Thyroid gland (tissue), 4 donors: ENCODE results near the gene ACP5. TPM values are rescaled to one million over a fixed set of nuclear protein-coding genes. Genes with fewer than 3 reads are reported as not detected.

ENCODE experiments used
- DNase-seq, 2 donors: peaks; one replicate each; pipeline ENCODE4 v3.0.0-alpha.2; 2019
- H3K27ac ChIP-seq, 3 donors: fragments of 200-600 bp; sonication (generic); 1 replicate in 2 of 3; 2 replicates in 1 of 3; pipeline ENCODE4 v1.5.1; 2016 to 2019; ENCODE audit warnings: mild to moderate bottlenecking in 1 of 3, moderate library complexity in 1 of 3
- H3K27me3 ChIP-seq: fragments of 200-600 bp; sonication (generic); one replicate; pipeline ENCODE4 v1.5.1; 2019
- H3K36me3 ChIP-seq, 2 donors: fragments of 200-600 bp; sonication (generic); one replicate each; pipeline ENCODE4 v1.5.1; 2016 to 2019
- H3K4me1 ChIP-seq, 2 donors: fragments of 200-600 bp; sonication (generic); one replicate each; pipeline ENCODE4 v1.5.1; 2017 to 2019
- H3K4me3 ChIP-seq, 3 donors: fragments of 200-600 bp; sonication (generic); replicated peaks in 1 of 3; 1 replicate in 2 of 3; 2 replicates in 1 of 3; pipeline ENCODE4 v1.5.1; 2016; ENCODE audit warnings: mild to moderate bottlenecking in 1 of 3
- H3K9me3 ChIP-seq: fragments of 200-600 bp; sonication (generic); one replicate; pipeline ENCODE4 v1.5.1; 2017
- CTCF ChIP-seq, 6 experiments: fragments of 200-600 bp in 3 of 6; fragments of 450-650 bp in 3 of 6; sonication (generic) in 3 of 6; IDR thresholded peaks; one replicate each; pipeline ENCODE4 v1.5.1; 2016 to 2019; ENCODE audit warnings: antibody characterized with exemption in 6 of 6, mild to moderate bottlenecking in 2 of 6, inconsistent platforms in 1 of 6, moderate library complexity in 1 of 6
- POLR2A ChIP-seq, 2 donors: fragments of 450-650 bp; IDR thresholded peaks; one replicate each; pipeline ENCODE4 v1.6.1; 2017; ENCODE audit warnings: antibody characterized with exemption in 2 of 2, mild to moderate bottlenecking in 2 of 2, moderate library complexity in 1 of 2
- WGBS, 2 donors: methylation state at CpG; one replicate each; pipeline ENCODE4 v1.1.5; 2017; 5-methylcytosine and 5-hydroxymethylcytosine counted together
- intact Hi-C: fragments of 100-400 bp; cut with DNase I; formaldehyde crosslinking; loops from one replicate; pipeline ENCODE4 v1.15.1; 2023
- total RNA-seq, 4 donors: library from RNA; depleted of rRNA; stranded (reverse); fragments of >200 nt; gene quantifications; one replicate each; pipeline ENCODE4 v1.2.3, GENCODE V29; 2016

Gene ACP5
- total RNA-seq, 4 donors from 2014 or later, result 4.9 to 8.4 (median 6.2) TPM

DNA sequence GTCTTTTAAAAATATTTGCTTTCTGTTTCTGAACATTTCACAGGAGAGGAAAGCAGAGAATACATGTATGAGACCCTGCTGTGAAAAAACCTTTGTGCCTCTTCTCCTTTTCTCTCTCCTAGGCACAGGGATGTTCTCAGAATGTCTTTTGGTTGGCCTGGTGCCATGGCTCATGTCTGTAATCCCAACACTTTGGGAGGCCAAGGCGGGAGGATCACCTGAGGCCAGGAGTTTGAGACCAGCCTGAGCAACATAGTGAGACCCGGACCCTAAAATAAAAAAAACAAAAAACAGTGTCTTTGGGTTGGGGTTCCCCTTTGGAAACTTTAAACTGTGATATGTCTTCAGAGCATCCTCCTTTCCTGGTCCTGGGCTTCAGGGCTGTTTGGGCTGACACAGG is 21.3 kb upstream of the ACP5 start:
- H3K27me3 ChIP-seq, result no peaks in the 10 kb centered on the region
- no peaks in the 10 kb centered on the region for H3K9me3 ChIP-seq
- H3K36me3 ChIP-seq, result no peaks in the 10 kb centered on the region
- no peak for DNase-seq
- H3K27ac ChIP-seq, result no peak overlapping the region
- WGBS, 2 donors, result 93 to 97% methylated on average over 2 of the region's 2 CpGs
- intact Hi-C loops, result no loop called here
- no peak for TF ChIP-seq CTCF (IDR thresholded peaks at IDR 0.05)
- TF ChIP-seq POLR2A (IDR thresholded peaks at IDR 0.05), result no peak
- peaks cover 13 to 22% of the 10 kb centered on the region in 2 donors for H3K4me1 ChIP-seq
- no peak overlapping the region for H3K4me3 ChIP-seq

GRCh38 chr19:11598103-11598483 is 20.6 kb upstream of the ACP5 start:
- Histone ChIP-seq H3K4me1 (peaks cover 13 to 22% of the 10 kb centered on the region in 2 donors), H3K9me3 (no peaks in the 10 kb centered on the region), H3K27ac (peak overlapping the region in 1 of 3 donors; percentile 94), H3K27me3 (no peaks in the 10 kb centered on the region), H3K4me3 (peak overlapping the region in 2 of 3 donors; percentile 52 to 98), H3K36me3 (no peaks in the 10 kb centered on the region)
- 60 to 71% methylated on average over 10 of the region's 10 CpGs for WGBS, 2 donors
- no peak for TF ChIP-seq POLR2A (IDR thresholded peaks at IDR 0.05)
- TF ChIP-seq CTCF (IDR thresholded peaks at IDR 0.05), result no peak
- intact Hi-C loops, result no loop called here
- no peak for DNase-seq

GRCh38 chr19:11597202-11598102 is 20.0 kb upstream of the ACP5 start, which contains the start of gene ZNF627:
Gene ZNF627, plus strand, starts transcription at chr19:11597483. Its CDS starts 145 bp downstream, at chr19:11597628.
- TF ChIP-seq POLR2A (IDR thresholded peaks at IDR 0.05) (peak; percentile 69 to 99), CTCF (IDR thresholded peaks at IDR 0.05) (peak in 3 of 6 experiments; percentile 28 to 47 (median 31))
- intact Hi-C loops, result no loop called here
- peaks cover 13 to 22% of the 10 kb centered on the region in 2 donors for H3K4me1 ChIP-seq
- peak; percentile 100 for DNase-seq
- no peaks in the 10 kb centered on the region for H3K27me3 ChIP-seq
- no peaks in the 10 kb centered on the region for H3K36me3 ChIP-seq
- peak within 1 kb of the TSS; percentile 47 to 98 (median 52) for H3K4me3 ChIP-seq
- no peaks in the 10 kb centered on the region for H3K9me3 ChIP-seq
- H3K27ac ChIP-seq, result peak within 1 kb of the TSS; percentile 90 to 94 (median 93)
- 1 to 2% methylated on average over 30 to 34 of the region's 67 CpGs for WGBS, 2 donors

- DNase-seq, result no peak
- TF ChIP-seq CTCF (IDR thresholded peaks at IDR 0.05) (no peak), POLR2A (IDR thresholded peaks at IDR 0.05) (no peak)
These were observed 18.7 kb upstream of the ACP5 start for GRCh38 chr19:11596156-11596555.

DNA sequence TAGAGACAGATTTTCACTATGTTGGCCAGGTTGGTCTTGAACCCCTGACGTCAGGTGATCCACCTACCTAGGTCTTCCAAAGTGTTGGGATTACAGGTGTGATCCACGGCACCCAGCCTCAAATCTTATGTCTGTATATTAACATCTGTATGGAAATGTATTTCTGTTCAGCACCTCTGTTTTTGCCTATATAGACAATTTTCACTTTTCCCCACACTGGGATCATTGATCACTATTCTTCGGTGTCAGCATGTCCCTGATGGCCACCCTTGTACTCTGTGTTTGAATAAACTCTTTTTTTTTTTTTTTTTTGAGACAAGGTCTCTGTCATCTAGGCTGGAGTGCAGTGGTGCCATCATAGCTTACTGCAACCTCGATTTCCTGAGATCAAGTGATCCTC is 16.6 kb upstream of the ACP5 start:
- intact Hi-C loops, result no loop called here
- H3K4me1 ChIP-seq, result peaks cover 9 to 12% of the 10 kb centered on the region in 2 donors
- no peaks in the 10 kb centered on the region for H3K36me3 ChIP-seq
- no peak overlapping the region for H3K4me3 ChIP-seq
- DNase-seq, result no peak
- no peaks in the 10 kb centered on the region for H3K27me3 ChIP-seq
- H3K27ac ChIP-seq, result no peak overlapping the region
- 89 to 96% methylated on average over 4 of the region's 4 CpGs for WGBS, 2 donors
- no peaks in the 10 kb centered on the region for H3K9me3 ChIP-seq
- TF ChIP-seq POLR2A (IDR thresholded peaks at IDR 0.05), result no peak
- no peak for TF ChIP-seq CTCF (IDR thresholded peaks at IDR 0.05)

More at GRCh38 chr19:11596156-11596555, 18.7 kb upstream of the ACP5 start:
- Histone ChIP-seq H3K4me1 (peaks cover 13 to 22% of the 10 kb centered on the region in 2 donors), H3K27ac (no peak overlapping the region), H3K4me3 (no peak overlapping the region), H3K9me3 (no peaks in the 10 kb centered on the region), H3K36me3 (no peaks in the 10 kb centered on the region), H3K27me3 (no peaks in the 10 kb centered on the region)
- WGBS, 2 donors, result 82 to 87% methylated on average over 10 of the region's 10 CpGs
- intact Hi-C loops, result no loop called here
